GM12892 (cell line): ENCODE results near the gene ZBTB20.

ENCODE experiments used
- DNase-seq: peaks from one replicate; pipeline ENCODE4 v3.0.0; 2011; ENCODE audit not compliant: insufficient read length
- FAIRE-seq: peaks from 2 replicates; lab custom pipeline; 2011; peaks lifted over from hg19 to GRCh38; lab: Jason Lieb, UNC
- POLR2A ChIP-seq: IDR thresholded peaks from 2 replicates; pipeline ENCODE4 v1.6.1; 2011; ENCODE audit warnings: low read depth, low read length, control low read depth
- POLR2AphosphoS5 ChIP-seq: IDR thresholded peaks from 2 replicates; pipeline ENCODE4 v1.6.1; 2011; ENCODE audit warnings: low read depth, low read length, control low read depth
- TAF1 ChIP-seq: IDR thresholded peaks from 2 replicates; pipeline ENCODE4 v1.6.1; 2011; ENCODE audit warnings: low read depth, mild to moderate bottlenecking, control low read depth, low read length, borderline replicate concordance

ZBTB20 gene

DNA sequence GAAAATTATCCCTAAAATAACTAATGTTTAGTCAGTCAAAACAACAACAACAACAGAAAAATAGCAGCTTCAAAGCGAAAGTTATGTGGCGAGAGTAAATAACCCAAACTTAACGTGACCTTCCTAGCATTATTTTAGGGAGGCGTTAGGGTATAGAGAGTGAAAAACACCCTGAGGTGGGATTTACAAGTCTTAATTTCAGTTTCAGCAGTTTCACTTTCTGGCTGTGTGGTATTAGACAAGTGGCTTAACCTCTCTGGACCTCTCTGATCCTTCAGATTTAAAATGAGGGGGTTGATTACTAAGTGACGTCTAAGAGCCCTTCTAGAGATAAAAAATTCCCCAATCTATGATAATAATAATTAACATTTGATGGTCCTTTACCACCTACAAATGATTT is 291.2 kb downstream of the ZBTB20 start:
- DNase-seq (no peak), FAIRE-seq (peak; percentile 65)
- TF ChIP-seq POLR2AphosphoS5 (no peak), TAF1 (no peak), POLR2A (no peak)

DNA sequence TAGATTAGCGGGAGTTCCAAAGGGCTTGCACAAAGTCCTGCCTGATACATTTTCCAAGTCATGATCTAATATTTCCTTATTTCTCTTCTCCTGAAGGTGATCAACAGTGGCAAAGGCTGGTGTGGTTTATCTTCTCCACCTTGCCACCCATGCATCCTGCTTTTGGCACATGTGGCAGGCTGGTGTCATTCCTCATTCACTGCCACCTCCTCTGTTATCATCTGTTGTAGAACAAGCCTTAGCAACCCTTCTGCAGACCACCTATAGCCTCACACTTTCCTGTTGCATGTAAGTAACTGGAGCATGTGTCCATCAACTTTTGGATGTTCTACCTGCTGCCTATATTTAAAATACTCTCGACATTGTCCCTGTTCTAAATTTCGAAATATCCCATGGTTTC is 294.1 kb downstream of the ZBTB20 start:
- DNase-seq (no peak), FAIRE-seq (no peak)
- TF ChIP-seq POLR2A (no peak), POLR2AphosphoS5 (no peak), TAF1 (no peak)

DNA sequence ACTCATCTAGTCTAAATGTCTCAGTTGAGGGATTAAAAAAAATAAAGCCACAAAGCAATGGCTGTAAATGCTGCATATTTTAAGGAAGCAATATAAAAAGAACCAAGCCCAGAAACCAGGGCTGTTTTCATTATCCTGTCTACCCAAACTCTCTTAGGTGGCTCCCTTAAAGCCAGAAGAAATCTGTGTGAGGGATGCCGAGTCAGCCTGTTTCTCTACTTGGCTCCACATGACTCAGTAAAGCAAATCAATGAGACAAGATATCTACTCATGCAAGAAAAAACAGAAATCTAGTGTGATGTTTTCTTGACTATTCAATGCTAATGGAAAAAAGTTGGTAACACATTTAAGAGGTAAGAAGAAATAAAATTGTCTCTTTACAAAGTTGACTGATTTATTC is 296.2 kb downstream of the ZBTB20 start:
- TF ChIP-seq POLR2A: no peak
- no peak for TF ChIP-seq POLR2AphosphoS5
- no peak for TF ChIP-seq TAF1
- DNase-seq: no peak
- FAIRE-seq: no peak

DNA sequence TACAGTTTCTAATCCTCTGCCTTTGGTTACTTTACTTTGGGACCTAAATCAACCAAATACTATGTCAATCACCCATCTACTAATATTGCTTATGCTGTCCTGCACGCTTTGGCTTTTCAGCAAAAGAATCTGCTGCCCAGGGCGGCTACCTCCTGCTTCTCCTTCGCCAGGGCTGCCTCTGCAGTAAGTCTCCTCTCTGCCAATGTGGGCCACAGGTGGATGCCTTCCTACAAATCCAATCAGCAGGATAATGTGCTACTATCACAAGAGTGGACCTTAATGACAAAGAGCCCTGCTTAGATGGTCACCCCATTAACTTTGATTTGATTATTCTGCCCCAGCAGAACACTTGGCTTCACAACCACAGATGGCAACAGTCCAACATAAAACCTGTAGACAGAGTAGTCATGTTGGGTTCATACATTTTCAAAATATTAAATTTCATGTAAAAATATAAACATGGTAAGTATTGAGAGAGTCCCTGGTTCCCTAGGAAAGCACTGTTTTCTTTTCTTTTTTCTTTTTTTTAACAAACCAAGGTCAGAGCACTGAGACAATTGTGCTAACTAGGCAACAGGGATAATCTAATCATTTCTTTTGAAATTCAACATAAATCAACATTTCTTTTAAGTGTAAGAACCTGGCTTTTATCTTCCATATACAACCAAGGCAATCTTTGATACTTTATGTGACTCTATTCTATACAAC is 298.3 kb downstream of the ZBTB20 start:
- DNase-seq (no peak), FAIRE-seq (no peak)
- TF ChIP-seq TAF1 (no peak), POLR2AphosphoS5 (no peak), POLR2A (no peak)

DNA sequence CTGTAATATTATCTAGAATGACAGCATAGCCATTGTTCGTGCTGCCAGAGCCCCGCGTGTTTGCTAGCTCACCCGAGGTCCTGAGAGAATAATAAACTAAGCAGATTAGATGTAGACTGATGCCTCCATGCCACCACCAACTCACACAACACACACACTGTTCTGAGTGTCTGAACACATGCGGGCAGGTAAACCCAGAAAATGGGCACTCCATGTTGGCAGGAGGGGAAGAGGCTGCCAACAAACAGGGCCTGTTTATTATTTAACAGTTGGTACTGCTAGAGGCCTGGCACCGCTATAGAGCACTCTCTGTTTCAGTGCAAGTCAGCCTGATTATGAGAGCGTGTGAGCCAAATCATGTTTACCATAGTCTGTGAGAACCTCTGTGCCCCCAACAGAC is 299.0 kb downstream of the ZBTB20 start:
- no peak for FAIRE-seq
- TF ChIP-seq TAF1 (no peak), POLR2AphosphoS5 (no peak), POLR2A (no peak)
- DNase-seq: no peak

DNA sequence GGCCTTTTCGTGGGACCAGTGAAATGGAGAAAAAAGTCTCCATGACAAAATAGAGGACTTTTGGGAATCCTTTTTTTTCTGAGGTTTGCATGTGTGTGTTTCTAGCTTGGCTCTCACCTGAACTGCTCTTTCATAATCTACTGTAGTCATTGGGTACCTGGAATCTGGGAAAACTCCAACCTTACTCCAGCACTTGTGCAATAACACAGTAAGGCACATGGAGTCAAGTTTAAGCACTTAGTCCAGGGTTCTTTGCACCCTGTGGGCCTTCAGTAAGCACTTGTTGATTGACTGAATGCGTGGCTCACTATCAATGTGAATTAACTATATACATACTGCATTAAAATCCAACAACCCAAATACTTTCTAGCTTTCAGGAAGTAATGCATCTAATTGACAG is 299.5 kb downstream of the ZBTB20 start:
- no peak for FAIRE-seq
- no peak for TF ChIP-seq POLR2AphosphoS5
- TF ChIP-seq POLR2A: no peak
- no peak for TF ChIP-seq TAF1
- no peak for DNase-seq

DNA sequence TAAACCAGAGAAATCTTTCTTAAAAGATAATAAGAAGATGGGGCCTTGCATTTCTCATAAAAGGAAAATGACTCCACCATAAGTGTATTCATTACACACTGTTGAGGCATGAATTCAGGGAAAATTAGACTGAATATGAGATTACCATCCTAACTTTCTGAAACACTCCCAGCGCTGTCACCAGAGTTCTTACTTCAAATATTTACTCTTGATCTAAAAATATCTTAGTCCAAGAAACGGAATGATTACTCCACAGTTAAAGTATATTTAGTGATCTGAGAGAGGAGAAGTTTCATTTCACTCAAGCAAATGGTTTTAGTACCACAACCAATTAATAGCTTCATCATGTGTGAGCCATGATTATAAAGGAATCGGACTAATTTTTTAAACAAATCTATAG is 300.3 kb downstream of the ZBTB20 start:
- DNase-seq (no peak), FAIRE-seq (no peak)
- TF ChIP-seq POLR2A: no peak
- no peak for TF ChIP-seq TAF1
- TF ChIP-seq POLR2AphosphoS5: no peak

DNA sequence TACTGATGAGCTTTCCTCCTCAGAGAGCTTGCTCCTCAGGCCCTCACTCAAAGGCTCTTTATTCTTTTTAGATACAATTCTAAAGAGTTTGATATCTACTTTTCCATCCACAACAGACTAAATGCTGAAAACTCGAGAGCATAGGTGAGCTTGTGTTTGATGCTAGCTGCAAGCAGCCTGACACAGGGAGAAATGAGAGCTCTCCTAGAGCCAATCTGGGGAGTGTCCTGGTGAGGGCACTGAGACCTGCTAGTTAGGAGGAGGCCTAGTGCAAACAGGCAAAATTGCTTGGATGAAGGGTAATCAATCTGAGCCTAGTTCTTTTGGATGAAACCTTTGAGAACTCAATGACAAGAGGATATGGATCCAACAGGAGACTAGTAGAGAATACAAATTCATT is 300.8 kb downstream of the ZBTB20 start:
- TF ChIP-seq POLR2AphosphoS5 (no peak), POLR2A (no peak), TAF1 (no peak)
- FAIRE-seq (no peak), DNase-seq (no peak)

DNA sequence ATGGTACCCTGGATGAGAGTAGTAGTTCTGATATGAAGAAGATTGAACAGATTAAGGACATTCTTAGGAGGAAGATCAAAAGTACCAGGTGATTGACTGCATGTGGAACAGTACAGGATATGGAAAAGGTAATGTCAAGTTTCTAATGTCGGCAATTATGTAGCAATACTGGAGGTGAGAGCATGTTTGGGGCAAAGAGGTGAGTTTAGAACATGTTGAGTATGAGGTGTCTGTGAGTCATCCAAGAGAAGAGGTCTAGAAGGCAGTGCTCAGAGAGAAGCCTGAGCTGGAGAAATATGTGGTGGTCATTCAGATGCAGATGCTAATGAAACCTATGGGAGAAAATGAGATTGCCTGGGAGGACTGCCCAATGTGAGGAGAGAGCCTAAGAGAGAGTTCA is 305.6 kb downstream of the ZBTB20 start:
- TF ChIP-seq POLR2AphosphoS5 (no peak), POLR2A (no peak), TAF1 (no peak)
- FAIRE-seq (no peak), DNase-seq (no peak)

DNA sequence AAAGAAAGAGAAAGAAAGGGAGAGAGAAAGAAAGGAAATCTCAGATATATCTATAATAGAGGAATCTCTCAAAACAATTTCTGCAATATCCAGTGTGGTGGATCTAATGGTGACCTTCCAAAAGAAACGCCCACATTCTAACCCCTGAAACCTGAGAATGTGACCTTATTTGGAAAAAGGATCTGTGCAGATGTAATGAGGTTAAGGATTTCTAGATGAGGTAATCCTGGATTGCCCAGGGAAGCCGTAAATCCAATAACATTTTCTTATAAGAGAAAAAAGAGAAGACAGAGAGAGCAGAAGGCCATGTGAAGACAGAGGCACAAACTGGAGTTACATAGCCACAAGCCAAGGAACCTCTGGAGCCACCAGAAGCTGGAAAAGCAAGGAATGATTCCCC is 307.6 kb downstream of the ZBTB20 start:
- FAIRE-seq (no peak), DNase-seq (no peak)
- TF ChIP-seq TAF1 (no peak), POLR2AphosphoS5 (no peak), POLR2A (no peak)

DNA sequence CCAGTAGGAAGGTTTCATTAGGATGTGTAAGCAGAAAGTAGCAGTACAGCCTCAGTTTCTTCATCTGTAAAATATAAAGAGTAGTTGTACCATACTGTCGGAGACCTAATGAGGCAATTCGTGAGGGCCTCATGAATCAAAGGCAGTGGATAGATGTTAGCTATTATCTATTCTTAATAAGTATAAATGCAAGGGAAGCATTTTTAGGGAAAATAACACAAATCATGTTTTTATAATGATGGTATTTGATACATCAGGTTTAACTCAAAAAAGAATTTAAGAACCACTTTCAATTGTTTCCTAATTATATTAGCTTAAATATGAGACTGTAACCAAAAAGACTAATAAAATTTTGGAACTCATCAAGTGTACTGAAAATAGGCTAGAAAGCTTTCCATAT is 309.1 kb downstream of the ZBTB20 start:
- FAIRE-seq: no peak

More for the DNA sequence above, 309.1 kb downstream of the ZBTB20 start:
- no peak for DNase-seq
- no peak for TF ChIP-seq POLR2AphosphoS5
- TF ChIP-seq TAF1: no peak
- no peak for TF ChIP-seq POLR2A
